Pulmonary artery endothelial cell (primary cell): Measurements from ENCODE around the gene SPEM3. TPM values are rescaled to one million over a fixed set of nuclear protein-coding genes. Genes with fewer than 3 reads are reported as not detected.

Source experiments
- DNase-seq: peaks from one replicate; pipeline ENCODE4 v3.0.0-alpha.2; 2011; ENCODE audit warnings: low read depth, low spot score
- total RNA-seq: library from RNA; depleted of rRNA; stranded (reverse); fragments of >200 nt; gene quantifications from 2 replicates; pipeline ENCODE4 v1.2.3, GENCODE V29; 2014

The SPEM3 gene
- not detected in 2 replicates for total RNA-seq

DNA sequence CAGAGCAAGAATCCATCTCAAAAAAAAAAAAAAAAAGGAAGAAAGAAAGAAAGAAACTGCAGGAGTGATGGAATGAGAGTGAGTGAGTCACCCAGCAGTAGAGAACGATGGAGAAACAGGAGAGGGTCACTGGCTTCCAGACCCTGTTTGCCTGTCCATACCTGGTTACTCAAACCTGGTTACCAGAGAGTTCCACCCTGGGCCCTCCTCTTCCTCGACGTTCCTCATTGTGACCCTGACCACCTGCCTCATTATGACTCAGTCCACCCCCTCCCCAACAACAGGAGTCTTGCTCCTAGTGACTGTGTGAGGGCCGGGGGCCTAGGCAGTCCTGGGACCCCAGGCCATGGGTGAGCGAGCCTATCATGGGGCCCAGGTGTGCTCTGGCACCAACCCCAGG lies at the start of gene SPEM3:
Gene SPEM3 (plus strand): TSS at position 301 of the 400 bp plus-strand sequence. CDS start 46 bp downstream, at position 347.
- no peak for DNase-seq

DNA sequence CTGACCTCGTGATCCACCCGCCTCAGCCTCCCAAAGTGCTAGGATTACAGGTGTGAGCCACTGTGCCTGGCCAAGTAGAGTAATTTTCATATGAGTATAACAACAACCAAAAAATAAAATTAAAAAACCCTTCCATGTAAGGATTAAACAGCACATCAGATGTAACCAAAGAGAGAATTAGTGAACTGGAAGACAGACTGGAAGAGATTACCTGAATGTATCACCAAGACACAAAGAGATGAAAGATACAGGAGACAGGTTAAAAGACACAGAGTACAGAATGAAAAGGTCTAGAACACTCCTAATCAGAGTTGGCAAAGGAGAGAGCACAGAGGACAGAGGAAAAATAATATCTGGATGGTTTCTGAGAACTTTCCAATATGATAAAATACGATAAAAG lies 49.5 kb upstream of the SPEM3 start:
- DNase-seq = no peak

GRCh38 chr17:7380321-7380720 lies 48.3 kb upstream of the SPEM3 start:
- DNase-seq = no peak

- DNase-seq = no peak
These were observed 47.6 kb upstream of the SPEM3 start, which contains the start of gene TNK1 for GRCh38 chr17:7380855-7381683. Gene TNK1 (plus strand): TSS chr17:7381089. CDS start chr17:7382927, 1,838 bp downstream.

DNA sequence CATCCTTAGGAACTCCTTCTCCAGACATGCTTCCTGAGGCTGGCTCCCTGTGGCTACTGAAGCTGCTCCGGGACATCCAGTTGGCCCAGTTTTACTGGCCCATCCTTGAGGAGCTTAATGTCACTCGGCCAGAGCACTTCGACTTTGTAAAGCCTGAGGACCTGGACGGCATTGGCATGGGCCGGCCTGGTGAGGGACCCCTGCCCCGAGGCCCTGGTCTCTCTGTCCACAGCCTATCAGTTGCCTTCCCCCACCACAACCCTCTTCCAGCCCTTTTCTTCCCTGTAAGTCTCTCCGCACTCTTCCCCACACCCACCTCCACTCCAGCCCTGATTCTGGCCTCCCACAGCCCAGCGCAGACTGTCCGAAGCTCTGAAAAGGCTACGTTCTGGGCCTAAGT lies 45.8 kb upstream of the SPEM3 start:
- no peak for DNase-seq

DNA sequence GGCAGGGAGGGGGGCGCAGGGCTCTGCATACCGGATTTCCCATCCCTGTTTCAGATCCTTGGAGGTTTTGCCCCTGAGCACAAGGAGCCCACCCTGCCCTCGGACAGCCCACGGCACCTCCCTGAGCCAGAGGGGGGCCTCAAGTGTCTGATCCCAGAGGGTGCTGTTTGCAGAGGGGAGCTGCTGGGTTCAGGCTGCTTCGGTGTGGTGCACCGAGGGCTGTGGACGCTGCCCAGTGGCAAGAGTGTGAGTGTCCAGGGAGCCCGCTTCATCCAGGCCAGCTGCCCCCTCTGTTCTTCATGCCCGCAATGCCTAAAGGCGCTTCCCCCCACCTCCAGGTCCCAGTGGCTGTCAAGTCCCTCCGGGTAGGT lies 45.3 kb upstream of the SPEM3 start:
- no peak for DNase-seq

DNA sequence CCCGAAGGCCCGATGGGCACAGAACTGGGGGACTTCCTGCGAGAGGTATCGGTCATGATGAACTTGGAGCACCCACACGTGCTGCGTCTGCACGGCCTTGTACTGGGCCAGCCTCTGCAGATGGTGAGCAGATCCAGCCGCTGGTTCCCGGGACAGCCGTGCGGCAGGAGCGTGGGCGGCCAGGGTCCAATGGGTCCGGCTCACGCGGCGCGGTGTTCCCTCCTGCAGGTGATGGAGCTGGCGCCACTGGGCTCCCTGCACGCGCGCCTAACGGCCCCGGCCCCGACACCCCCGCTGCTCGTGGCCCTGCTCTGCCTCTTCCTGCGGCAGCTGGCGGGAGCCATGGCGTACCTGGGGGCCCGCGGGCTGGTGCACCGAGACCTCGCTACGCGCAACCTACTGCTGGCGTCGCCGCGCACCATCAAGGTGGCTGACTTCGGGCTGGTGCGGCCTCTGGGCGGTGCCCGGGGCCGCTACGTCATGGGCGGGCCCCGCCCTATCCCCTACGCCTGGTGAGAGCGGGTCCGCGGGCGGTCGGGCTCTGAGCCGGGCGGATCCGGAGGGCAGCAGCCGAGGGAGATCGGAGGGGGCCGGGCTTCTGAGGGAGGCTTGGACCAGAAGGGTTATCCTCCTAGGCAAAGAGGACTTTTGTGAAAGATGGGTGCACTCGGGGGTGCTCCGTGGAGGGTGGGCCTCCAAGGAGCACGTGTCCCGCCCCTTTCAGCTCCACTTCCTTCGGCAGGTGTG lies 44.7 kb upstream of the SPEM3 start:
- no peak for DNase-seq

- no peak for DNase-seq
These were observed 44.1 kb upstream of the SPEM3 start for GRCh38 chr17:7384489-7385081.

- DNase-seq = no peak
These were observed 39.8 kb upstream of the SPEM3 start for GRCh38 chr17:7388856-7389255.

- no peak for DNase-seq
These were observed 38.4 kb upstream of the SPEM3 start for GRCh38 chr17:7389924-7390910.

GRCh38 chr17:7391307-7391706 lies 37.4 kb upstream of the SPEM3 start:
- no peak for DNase-seq

GRCh38 chr17:7392696-7393612 lies 35.7 kb upstream of the SPEM3 start:
- no peak for DNase-seq

DNA sequence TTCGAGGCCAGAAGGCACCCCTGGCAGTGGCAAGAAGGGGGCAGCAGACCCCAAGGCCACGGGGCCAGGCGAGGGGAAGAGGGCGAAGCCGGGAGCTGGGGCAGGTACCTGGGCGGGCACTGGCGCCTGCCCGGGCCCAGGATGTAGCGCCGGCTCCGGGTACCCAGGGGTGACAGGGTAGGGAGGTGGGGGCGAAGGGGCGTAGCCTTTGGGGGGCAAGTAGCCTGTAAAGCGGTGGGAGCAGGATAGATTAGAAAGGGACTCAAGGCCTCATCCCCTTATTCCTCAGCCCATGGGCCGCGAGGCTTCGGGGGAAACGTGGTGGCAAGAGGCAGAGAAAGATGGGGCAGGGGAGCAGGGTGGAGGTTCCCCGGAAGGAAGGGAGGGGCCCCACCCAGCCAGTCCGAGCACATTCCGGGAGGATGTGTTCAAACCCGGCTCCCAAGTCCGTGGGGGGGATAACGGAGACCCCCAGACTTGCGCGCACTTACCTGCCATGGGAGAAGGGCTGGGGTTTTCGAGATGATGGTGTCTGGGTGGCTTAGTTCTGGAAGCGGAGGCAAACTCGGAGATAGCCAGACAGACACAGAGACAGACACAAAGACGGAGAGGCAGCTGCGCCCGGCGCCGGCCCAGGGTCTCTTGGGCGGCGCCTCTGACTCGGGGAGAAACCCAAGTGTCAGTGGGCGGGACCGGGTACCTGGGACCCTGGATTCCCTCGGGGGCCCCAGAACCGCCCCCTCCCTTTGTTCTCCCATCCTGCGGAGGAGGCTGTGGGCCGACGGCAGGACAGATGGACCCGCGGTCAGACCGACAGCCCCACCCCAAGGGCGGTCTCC lies 34.8 kb upstream of the SPEM3 start:
- no peak for DNase-seq

- peak; percentile 62 for DNase-seq
These were observed 34.0 kb upstream of the SPEM3 start, which contains the start of gene PLSCR3 for GRCh38 chr17:7394452-7395191. Gene PLSCR3 (minus strand): TSS chr17:7394525. CDS start chr17:7394110, 415 bp downstream.

DNA sequence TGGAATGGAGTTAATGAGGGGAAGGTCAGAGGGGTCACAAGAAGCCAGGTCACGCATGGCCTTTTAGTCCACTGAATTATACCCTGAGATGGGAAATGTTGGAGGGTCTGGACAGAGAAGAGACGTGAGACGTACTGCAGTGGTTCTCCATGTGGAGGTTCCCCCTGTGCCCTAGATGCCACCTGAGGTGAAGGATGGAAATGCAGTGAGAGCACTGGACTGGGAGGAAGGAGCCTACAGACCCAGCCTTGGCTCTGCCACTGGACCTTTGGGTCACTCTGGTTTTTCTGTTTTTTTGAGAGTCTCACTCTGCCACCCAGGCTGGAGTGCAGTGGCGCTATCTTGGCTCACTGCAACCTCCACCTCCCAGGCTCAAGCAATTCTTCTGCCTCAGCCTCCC lies 32.5 kb upstream of the SPEM3 start:
- no peak for DNase-seq

DNA sequence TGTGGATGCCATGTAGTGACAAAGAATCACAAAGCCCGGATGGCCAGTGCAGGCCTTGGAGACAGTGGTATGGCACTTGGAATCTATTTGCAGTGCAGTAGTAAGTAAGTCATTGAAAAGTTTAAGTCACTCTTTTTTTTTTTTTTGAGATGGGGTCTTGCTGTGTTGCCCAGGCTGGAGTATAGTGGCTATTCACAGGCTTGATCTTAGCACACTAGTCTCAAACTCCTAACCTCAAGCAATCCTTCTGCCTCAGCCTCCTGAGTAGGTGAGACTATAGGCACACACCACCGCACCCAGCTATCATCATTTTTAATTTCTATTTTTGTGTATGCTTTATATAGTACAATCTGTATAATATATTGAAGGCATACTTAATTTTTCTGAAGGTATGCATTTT lies 30.0 kb upstream of the SPEM3 start:
- no peak for DNase-seq

DNA sequence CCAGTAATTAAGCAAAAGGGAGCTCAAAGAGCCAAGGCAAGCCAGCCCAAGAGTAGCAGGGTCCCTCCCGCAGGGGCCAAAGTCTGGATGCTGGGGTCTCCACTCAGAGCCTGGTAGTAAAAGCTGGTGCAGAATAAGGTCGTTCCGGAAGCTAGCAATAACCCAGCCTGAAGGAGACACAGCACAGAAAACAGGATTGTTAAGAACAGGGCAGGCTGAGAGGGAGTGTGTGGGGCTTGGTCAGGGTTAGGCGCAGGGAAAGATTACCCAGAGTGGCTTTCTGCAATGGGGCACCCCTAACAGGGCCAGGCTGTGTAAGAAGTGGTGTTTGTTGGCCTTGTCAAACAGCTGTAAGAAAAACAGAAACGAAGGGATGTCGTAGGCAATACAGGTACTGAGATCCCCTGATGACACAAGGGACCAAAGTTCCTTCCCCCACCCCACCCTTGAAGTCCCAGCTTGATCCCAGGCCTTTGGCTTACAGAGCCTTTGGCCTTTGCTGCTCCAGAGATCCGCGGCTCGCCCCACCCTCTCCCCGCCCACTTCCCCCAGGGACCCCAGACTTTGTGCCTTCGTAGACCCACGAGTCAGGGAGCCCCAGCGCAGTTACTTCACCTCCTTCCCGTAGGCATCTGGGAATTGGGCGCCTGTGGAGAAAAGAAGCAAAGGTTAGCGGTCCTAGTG lies 25.5 kb upstream of the SPEM3 start:
- DNase-seq = no peak

- DNase-seq = no peak
These were observed 25.0 kb upstream of the SPEM3 start for GRCh38 chr17:7403727-7403976.
